Mesenteric fat pad (tissue), 1 donor: ENCODE measurements around the gene OPCML. TPM values are rescaled to one million over a fixed set of nuclear protein-coding genes. Genes with fewer than 3 reads are reported as not detected.

ENCODE experiments used
- DNase-seq: peaks from one replicate; pipeline ENCODE4 v3.0.0-alpha.2; 2020; ENCODE audit warnings: low spot score
- total RNA-seq: library from RNA; stranded (reverse); fragmentation: NEBNext Ultra II Directional; extraction: Animal tissue kit (Norgen Biotek cat#: 25700); gene quantifications from one replicate; pipeline ENCODE4 v1.2.1, GENCODE V29; 2021
- donor health status: DM: yes; HTN: yes; CAD: no.

The OPCML gene
- total RNA-seq, 1 donor from 2014 or later: 0.39 TPM

DNA sequence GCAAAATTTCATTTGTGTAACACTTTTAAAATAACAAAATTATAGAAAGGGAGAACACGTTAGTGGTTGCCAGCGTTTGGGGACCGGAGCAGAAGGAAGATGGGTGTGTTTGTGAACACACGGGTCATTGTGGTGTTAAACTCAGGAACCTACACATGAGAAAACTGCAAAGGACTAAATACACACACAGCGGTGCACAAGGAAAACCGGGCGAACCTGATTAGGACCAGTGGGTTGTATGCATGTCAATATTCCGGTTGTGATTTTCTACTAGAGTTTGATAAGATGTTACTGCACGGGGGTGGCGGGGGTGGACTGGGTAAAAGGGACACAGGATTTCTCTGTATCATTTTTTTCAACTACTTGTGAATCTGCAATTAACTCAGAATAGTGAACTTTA lies 351.2 kb downstream of the OPCML start:
- no peak for DNase-seq

DNA sequence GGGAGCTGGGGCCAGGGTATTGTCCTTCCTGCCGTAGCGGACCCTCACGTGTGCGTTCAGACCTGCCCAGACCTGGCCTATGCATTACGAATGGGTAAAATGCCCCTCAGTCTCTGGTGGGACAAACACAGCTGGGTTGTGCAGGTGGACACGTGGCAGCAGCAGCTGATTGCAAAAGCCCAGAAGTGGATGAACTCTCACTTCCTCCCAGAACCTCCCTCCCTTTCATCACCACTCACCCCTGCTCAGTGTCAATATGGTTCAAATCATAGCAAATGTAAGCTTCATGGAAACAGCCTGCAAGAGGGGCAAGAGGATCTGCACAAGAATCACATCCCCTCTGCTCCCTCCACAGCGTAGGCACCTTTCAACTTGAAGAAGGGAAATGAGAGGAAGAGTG lies 352.1 kb downstream of the OPCML start:
- DNase-seq: no peak

DNA sequence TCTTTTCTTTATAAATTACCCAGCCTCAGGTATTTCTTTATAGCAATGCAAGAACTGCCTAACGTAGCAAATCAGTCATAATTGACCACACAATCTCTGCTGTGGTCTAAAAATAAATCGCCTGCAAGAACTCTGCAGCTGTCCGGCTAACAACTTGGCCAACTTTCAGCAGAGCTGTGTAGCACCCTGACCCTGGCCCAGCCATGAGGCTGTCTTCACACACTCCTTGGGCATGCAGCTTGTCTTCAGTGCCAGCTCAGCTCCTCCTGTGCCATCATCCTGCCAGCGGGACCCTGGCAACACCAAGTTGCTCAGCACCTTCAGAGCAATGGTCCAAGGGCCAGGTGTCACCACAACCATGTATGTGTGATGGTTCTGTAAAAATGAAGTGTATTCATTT lies 355.6 kb downstream of the OPCML start:
- no peak for DNase-seq

DNA sequence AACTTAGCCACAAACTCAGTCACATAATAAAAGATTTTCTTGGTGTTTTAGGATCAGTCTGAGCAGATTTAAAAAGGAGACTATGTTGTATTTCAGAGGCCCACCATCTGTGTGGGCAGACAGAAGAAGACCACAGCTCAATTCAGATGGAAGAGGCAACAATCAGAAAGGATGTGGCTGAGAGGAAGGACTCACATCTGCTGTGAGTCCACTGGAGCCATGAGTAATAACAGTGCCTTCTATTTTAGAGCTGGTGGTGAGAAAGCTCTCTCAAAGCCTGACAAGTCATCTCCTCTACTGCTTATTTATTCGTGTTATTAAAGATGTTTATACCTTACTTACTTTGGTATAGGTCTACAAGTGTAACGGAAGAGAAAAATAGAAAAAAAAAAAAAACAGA lies 357.2 kb downstream of the OPCML start:
- no peak for DNase-seq

DNA sequence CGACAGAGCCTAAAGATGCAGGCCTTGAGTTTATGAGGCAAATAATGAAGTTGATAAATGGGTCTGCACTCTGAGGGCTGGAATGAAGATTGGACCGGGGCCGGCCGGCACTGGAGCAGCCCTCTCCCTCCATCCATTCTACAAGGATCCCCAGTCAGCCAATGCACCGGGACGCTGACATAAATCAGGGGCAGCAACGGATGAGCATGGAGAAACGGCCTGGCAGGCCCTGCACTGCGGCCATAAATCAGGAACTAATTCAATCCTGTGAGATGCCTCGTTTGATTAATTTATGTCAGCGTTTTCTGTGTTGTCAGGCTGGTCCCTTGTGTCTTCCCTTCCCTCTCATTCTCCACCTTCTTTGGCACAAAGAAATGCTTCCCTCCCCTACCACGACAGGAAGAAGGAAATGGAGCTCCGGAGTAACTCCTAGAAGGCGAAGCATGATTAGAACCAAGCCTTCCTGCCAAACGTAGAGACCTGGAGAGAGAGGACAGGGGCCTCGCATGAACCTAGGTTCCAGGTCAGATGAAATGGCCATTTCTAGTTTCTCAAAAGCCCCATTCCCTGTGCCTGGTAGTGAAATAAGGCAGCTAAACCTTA lies 358.4 kb downstream of the OPCML start:
- DNase-seq: no peak

DNA sequence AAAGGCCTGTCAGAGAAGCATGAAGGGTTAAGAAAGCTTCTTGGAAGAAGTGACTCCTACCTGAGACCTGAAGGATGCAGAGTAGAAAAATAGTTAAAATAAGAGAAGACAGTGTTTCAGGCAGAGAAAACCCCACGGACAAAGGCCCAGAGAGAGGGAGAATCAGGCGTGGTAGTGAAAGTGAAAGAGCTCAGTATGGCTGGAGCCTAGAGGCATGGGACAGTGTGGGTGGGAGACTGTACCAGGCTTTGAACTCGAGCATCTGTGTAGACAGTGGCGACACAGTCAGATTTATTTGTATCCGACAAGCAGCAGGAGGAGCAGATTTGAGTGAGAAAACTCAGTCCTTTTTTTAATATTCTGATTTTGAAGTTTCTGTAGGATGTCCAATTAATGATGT lies 360.0 kb downstream of the OPCML start:
- no peak for DNase-seq

DNA sequence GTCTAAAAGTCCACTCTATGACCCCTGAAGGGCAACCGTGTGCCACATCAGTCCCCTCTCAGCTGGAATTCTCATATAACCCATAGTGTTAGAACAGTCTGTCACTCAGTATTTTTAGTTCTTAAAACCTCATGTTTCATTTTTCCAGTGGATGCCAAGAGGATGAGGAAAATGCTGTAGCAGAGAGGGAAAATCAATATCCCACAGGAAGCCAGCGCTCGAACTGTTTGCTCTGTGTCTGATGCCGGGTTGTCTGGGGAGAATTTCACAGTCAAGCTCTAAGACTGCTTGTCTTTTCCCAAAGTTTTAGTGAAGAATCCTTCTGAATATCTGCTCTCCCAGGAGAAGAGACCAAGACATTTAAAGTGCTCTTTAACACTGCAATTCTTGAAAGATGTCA lies 360.9 kb downstream of the OPCML start:
- no peak for DNase-seq

DNA sequence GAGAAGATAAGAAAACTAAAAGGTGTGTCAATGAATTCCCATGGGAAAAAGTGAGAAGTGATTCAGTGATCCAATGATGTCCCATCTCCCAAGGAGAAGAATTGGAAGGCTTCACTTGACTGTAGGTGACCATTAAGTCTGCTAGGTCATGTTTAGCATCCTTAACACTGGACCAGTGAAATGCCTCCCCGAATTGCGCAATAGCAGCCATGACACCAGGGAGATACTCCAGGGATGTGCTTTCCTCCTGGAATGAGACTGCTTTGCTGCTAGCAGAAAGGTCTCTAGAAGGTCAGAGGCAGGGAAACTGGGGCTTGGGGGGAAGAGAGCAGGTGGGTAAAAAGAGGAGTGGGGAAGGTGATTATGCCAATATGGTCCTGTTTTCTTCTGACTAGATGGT lies 364.3 kb downstream of the OPCML start:
- no peak for DNase-seq

DNA sequence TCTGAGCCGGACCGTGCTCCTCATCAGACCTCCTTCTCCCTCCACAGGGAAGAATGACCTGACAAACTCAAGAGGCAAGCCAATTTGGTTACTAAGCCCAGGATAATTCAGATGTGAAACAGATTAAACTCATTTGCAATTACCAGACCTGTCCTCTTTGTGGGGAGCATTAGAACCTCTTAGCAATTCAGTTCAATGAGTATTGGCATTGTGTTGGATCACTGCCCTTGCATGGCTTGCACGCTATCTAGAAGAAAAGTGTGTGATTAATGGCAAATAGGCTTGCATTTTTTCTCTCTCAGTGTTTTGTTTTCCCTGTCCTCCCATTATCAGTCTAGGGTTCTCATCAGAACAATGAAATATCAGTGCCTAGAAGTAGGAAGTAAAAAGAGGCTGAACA lies 365.6 kb downstream of the OPCML start:
- DNase-seq: no peak

DNA sequence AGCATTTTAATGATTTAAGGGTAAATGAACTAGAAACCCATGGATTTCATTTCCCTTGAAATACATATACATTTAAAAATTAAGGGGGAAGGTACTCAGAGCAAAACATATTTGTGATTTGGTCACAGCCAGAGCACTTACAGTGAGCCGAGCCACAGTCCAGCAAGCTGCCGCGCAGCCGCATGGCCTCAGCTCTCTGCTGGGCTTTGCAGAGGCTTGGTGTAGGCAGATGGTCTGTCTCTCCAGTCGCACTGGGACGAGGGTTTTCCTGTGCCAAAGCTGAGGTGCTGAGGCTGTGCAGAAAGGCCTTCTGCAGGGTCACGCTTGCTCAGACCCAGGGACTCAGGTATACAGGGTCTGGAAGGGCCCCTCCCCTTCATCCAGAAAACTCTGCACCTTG lies 367.3 kb downstream of the OPCML start:
- no peak for DNase-seq

DNA sequence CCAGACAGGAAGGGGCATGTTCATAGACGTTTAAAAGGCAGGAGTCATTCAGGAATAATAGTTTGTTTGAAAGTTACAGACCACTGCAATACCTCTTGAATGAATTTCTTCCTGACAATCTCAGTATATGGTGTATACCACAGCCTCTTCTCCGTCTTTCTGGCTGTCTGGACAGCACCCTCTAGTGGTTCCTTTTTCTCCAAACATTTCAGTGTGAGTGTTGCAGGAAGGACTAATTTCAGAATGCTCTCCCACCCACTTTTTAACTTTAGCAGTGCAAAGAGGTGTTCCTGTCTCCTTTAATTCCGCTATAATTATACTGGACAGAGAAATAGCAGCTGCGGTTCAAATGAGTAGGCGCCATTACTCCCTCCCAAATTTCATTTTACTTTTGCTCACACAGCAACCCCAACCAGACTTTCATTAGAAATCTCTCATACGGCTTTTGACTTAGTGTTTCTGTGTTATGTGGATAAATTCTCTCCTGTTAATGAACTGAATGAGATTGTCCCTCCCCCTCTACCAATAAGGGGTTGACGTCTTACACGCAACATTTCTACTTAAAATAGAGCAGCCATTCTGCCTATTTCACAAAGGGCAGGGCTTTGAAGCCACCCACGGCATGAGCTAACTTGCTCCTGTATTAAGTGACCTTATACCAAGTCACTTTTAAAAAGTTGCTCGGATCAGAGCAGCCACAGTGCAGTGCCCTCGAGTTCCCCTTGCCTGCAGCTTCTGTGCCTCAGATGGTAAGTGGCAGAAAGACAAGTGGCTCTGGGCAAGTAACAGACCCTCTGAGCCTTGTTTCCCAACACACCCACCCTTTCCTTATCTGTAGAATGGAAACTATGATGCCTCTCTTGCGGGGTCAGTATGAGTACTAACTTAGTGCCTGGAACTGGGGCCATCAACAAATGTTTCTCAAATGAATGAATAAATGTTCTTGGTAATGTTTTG lies 368.6 kb downstream of the OPCML start:
- DNase-seq: no peak

DNA sequence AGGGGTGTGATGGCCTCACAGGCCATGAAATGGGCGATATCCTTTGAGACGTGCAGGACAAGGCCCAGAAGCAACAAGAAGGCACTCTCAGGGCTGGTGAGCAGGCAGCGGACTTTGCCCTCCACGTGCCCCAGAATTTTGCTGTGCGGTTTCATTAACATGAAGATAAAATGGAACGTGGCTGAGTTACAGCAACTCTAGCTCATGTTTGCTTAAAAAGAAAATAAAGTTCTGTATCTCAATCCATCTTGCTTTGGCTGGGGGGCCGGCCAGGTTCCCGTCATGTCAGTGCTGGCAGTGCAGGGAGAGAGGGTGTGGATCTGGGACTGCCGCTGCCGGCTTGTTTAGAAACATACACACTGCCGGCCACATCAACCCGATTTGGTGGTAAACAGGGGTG lies 370.1 kb downstream of the OPCML start:
- no peak for DNase-seq

DNA sequence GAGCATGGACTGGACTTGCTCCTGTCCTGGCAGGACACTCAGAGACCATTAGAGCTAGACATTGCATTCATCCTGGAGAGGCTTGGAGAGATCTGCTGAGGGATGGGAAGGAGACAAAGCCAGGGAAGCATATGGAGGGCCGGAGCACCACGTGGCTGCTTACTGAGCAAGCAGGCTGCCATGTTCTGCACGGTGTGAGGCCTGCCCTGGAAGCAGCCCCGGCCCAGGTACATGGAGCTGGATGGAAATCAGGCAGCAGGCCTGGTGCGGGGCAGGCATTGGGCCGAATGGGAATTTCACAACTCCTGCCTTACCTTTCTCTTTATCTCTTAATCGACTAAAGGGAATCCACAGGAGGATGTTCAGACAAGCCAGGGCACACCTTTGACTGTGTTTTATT lies 371.5 kb downstream of the OPCML start:
- DNase-seq: no peak

DNA sequence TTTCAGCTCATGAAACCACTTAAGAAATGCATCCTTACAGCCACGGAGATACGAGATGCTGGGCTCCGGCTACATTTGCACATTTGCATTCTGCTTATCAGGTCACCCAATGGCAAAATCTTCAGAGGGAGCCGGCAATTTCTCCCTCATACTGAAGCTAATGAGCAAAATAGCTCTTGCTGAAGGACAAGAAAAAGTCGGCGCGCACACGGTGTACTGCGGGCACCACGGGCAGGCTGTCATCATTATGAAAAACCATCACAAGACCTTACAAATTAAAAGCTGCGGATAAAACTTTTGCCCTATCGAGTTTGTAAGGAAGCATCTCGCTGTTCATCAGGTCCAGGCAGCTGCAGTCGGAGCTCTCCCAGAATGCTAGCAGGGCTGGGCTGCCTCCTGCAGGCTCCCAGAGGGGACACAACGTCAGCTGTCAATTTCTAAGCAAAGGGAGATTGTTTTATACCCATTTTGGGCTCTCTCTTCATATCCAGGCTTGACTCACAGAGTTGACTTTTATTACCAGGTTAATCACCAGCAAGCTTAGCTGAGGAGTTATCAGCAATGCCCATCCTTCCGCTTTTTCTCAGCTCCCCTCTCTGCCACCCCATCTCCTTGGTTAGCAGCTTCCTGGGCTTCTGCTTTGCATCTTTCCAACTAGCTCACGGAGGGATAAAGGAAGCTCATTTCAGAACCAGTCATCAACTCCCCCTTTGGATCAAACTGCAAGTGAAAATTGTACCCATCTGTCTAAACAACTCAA lies 375.1 kb downstream of the OPCML start:
- no peak for DNase-seq

DNA sequence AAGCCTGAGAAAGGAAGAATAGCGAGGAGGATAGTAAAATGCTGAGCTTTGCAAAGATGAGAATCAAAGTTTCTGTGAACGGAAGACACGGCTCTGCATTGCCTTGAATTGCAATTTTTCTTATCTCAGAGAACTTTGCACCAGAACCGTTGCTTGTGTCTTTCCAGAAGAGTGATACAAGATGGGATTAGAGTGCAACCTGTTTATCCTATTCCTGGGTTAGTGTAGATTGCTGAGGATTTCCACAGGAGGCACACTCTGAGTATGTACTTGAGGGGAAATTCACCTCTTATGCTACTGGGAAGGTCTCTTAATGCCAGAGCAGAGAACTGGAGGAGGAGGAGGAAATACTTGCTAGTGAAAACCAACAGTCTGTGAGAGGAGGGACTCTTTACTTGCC lies 377.5 kb downstream of the OPCML start:
- DNase-seq: no peak

DNA sequence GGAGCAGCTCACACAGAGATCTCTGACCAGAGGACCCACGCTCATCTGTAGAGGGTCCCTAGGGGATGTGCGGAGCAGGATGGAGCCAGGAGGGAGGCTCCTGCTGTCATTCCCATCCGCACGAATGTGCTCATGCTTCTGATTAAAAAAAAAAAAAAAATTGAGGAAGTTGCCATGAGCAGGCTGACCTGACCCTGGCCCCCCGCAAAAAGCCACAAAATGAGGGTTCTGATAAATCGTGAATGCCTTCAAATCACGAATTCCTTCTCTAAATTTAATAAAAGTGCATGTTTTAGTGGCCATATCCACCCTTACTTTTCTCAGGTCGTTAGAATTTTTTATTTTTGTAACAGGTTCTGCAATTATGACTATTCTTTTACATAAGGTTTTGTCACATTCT lies 378.2 kb downstream of the OPCML start:
- no peak for DNase-seq

DNA sequence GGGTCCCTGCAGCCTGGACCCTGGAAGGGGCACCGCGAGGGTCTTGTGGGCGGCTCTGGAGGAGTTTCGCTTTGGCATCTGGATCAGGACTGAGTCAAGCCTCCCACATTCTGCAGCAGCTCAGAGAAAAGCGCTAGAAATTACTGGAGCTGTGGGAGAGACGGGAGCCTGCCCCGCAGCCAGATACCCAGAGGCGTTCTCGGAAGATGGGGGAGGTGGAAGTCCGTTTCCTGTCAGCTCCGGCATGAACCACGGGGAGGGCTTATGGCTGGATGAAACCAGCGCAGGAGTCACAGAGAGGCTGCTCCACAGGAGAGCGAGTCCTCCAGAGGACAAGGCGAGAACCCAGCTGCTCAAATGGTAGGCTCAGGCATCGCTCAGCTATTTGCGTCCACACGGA lies 379.3 kb downstream of the OPCML start:
- DNase-seq: no peak

DNA sequence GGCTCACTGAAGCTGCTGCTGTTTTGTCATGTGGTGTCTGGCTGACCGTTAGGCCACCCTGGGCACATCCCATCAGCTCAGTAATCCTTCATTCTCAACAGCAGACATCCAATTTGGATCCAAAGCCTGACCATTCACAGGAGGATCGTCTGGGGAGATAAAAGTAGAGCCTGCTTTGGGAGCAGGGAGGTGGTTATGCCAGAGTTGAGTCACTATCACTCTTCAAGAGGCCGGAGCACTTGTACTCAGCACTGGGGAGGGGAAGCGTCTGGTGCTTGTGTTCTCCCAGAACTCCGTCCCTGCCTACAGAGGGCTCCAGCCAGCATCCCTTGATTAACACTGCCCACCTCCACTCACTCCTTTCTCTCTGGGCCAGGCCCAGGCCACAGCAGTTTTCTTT lies 382.6 kb downstream of the OPCML start:
- no peak for DNase-seq

DNA sequence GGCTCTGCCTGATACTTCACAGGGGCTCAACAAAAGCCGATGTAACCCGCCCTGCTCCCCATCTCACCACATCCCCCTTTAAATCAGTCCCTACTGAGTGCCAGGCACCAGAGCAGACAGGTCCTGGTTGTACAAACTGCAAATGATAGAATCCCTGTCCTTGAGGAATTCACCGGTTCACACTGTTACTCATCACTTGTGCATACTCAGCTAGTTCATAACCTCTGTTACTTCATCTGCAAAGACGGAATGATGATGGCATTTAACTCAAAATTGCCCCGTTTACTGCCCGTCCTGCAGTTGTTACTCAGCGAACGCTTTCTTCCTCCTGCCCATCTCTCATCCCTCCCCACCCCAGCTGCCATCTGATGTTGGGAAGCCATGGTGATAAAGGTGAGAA lies 384.7 kb downstream of the OPCML start:
- DNase-seq: no peak

DNA sequence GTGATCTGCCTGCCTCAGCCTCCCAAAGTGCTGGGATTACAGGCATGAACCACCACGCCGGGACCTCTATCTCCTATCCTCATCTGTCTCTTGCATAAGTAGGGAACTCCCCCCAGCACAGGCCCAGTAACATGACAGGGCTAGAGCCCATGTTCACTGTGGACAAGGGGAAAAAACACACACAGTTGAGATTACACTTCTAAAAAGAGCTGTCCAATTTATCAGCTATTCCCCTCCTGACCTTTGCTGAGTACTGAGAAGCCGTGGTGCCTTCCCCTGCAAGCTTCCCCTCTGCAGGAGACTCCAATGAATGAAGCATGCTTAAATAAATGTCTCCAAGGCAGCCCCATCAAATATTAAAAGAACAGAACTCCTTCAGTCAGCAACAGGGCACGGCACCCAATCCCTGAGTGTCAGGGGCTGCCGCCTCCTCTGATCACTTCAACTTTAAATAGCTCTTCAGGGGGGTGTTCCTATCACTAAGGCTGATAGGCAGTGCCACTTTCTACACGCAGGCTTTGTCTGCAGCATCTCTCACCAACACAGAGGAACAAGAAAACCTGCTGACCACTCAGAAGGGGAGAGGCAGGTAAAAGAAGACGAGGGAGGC lies 385.5 kb downstream of the OPCML start:
- no peak for DNase-seq

DNA sequence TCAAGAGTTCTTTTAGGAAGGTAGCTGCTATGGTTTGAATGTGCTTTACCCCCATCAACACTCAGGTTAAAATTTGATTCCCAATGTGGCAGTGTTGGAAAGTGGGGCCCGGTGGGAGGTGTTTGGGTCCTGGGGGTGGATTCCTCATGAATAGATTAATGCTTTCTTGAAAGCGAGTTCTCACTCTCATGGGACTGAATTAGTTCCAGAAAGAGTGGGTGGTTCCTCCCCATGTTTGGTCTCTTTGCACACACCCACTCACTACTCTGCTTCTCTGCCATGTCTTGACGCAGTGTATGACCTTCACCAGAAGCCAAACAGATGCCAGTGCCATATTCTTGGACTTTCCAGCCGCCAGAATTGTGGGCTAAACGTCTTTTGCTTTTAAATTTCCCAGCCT lies 394.4 kb downstream of the OPCML start:
- no peak for DNase-seq

DNA sequence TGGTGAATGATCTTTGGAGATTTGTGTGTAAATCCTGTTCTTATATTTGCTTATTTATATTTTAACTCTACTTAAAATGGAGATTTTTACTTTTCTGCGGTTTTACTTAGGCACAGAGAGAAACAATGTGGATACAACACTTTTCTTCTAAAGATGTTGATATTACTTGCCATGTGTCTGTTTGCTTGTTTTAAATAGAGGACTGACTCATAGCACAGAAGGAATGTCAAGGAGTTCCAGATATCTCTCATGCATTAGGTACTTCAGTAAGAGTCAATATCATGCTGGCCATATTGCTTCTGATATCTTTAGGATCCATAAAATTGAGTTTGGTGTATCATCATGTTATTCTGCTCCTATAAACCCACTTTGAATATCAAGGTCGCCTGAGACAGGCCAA lies 395.0 kb downstream of the OPCML start:
- no peak for DNase-seq
